Measurements from ENCODE around the gene PACC1.

Gene PACC1

DNA sequence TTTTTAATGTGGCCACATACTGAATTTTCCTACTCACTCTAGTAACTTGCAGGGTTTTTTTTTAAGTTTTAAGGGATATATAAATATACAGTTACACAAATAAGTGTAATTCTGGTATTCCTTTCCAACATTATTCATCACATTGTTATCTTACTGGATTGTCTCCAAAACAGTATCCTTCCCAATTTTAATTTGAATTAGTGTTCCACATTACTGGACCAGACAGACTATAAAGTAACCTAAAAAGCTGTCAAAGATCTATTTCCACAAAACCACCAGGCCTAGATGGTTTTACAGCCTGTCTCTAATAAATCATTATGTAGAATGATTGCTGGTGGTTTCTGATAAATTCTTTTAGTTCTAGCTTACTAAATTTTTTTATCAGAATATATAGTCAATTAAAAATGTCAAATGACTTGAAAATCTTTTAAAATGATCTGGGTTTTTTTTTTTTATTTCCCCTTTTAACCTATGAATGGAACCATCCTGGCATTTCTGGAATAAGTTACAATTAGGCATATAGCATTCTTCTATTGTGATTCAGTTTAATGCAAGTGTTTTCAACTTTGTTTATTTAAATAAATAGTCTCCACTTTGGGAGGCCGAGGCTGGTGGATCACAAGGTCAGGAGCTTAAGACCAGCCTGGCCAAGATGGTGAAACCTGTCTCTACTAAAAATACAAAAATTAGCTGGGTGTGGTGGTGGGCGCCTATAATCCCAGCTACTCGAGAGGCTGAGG lies 59.3 kb downstream of the PACC1 start:
- no peaks in the 10 kb centered on the region for H3K9me3 ChIP-seq (ENCODE audit: insufficient read depth, low read depth, low read length)
- no peaks in the 10 kb centered on the region for H3K4me1 ChIP-seq (ENCODE audit: insufficient read depth, low read length)
- no peaks in the 10 kb centered on the region for H3K27me3 ChIP-seq (ENCODE audit: insufficient read depth, low read length)
- 88% methylated on average over 3 of the region's 3 CpGs for WGBS
- H3K27ac ChIP-seq (ENCODE audit: low read depth, low read length): no peak overlapping the region
- no peak overlapping the region for H3K4me3 ChIP-seq (ENCODE audit: low read length)
- peaks cover 68% of the 10 kb centered on the region for H3K36me3 ChIP-seq (ENCODE audit: insufficient read depth, low read length)
- H3K9ac ChIP-seq (ENCODE audit: low read depth, low read length): no peak overlapping the region

DNA sequence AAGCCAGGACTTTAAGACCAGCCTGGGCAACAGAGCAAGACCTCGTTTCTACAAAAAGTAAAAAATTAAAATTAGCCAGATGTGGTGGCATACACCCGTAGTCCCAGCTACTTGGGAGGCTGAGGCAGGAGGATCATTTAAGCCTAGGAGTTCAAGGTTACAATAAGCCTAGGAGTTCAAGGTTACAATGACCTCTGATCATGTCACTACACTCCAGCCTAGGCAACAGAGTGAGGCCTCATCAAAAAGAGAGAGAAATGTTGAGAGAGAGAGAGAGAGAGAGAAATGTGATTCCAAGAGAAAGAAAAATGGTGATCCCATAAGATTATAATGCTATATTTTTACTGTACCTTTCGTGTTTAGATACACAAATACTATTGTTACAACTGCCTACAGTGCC lies 60.2 kb downstream of the PACC1 start:
- Histone ChIP-seq H3K4me3 (ENCODE audit: low read length) (no peak overlapping the region), H3K36me3 (ENCODE audit: insufficient read depth, low read length) (peaks cover 62% of the 10 kb centered on the region), H3K27ac (ENCODE audit: low read depth, low read length) (no peak overlapping the region), H3K27me3 (ENCODE audit: insufficient read depth, low read length) (no peaks in the 10 kb centered on the region), H3K4me1 (ENCODE audit: insufficient read depth, low read length) (no peaks in the 10 kb centered on the region), H3K9ac (ENCODE audit: low read depth, low read length) (no peak overlapping the region), H3K9me3 (ENCODE audit: insufficient read depth, low read depth, low read length) (no peaks in the 10 kb centered on the region)
- WGBS: 73% methylated on average over 3 of the region's 3 CpGs

GRCh38 chr1:212353181-212353580 lies 61.5 kb downstream of the PACC1 start:
- no peaks in the 10 kb centered on the region for H3K4me1 ChIP-seq (ENCODE audit: insufficient read depth, low read length)
- H3K27me3 ChIP-seq (ENCODE audit: insufficient read depth, low read length): no peaks in the 10 kb centered on the region
- peaks cover 61% of the 10 kb centered on the region for H3K36me3 ChIP-seq (ENCODE audit: insufficient read depth, low read length)
- WGBS: 90% methylated on average over 2 of the region's 2 CpGs
- H3K4me3 ChIP-seq (ENCODE audit: low read length): no peak overlapping the region
- H3K9me3 ChIP-seq (ENCODE audit: insufficient read depth, low read depth, low read length): no peaks in the 10 kb centered on the region
- no peak overlapping the region for H3K9ac ChIP-seq (ENCODE audit: low read depth, low read length)
- H3K27ac ChIP-seq (ENCODE audit: low read depth, low read length): no peak overlapping the region

DNA sequence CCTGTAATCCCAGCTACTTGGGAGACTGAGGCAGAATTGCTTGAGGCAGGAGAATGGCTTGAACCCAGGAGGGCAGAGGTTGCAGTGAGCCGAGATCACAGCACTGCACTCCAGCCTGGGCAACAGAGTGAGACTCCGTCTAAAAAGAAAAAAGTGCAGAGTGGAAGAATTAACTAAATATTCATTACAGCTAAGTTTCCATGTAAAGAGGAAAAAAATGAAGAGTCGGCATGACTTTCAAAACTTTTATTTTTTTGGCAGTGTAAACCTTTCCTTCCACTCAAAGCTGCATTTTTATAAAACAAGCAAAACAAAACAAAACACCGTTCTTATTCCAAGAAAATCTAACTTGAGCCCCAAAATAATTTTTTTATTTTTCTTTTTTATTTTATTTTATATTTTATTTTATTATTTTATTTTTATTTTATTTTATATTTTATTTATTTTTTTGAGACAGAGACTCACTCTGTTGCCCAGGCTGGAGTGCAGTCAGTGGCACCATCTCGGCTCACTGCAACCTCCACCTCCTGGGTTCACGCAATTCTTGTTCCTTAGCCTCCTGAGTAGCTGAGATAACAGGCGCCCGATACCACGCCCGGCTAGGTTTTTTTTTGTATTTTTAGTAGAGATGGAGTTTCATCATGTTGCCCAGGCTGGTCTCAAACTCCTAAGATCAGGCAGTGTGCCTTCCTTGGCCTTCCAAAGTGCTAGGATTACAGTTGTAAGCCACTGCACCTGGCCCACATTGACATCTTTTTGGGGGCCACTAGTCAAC lies 62.9 kb downstream of the PACC1 start:
- Histone ChIP-seq H3K36me3 (ENCODE audit: insufficient read depth, low read length) (peaks cover 54% of the 10 kb centered on the region), H3K4me3 (ENCODE audit: low read length) (no peak overlapping the region), H3K27ac (ENCODE audit: low read depth, low read length) (no peak overlapping the region), H3K27me3 (ENCODE audit: insufficient read depth, low read length) (no peaks in the 10 kb centered on the region), H3K9me3 (ENCODE audit: insufficient read depth, low read depth, low read length) (no peaks in the 10 kb centered on the region), H3K9ac (ENCODE audit: low read depth, low read length) (no peak overlapping the region), H3K4me1 (ENCODE audit: insufficient read depth, low read length) (no peaks in the 10 kb centered on the region)
- WGBS: 94% methylated on average over 10 of the region's 10 CpGs

DNA sequence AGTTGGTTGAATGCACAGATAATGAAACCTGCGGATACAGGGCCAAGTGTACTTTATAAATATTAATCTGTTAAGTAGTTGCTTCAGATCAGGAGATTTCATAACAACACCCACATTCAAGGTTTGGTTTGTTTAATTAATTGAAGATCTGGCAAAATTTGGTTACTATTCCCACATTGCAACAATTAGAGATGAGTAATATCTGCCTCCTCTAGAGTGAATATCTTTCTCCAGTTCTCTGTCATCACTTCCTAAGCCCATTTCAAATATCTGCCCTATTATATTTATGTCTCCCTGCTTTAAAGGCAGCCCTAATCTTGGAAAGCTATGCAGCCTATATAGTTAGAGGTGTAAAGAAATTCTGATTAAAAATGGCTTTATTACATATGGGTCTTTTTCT lies 68.1 kb downstream of the PACC1 start:
- Histone ChIP-seq H3K36me3 (ENCODE audit: insufficient read depth, low read length) (peaks cover 50% of the 10 kb centered on the region), H3K27ac (ENCODE audit: low read depth, low read length) (no peak overlapping the region), H3K9ac (ENCODE audit: low read depth, low read length) (no peak overlapping the region), H3K27me3 (ENCODE audit: insufficient read depth, low read length) (no peaks in the 10 kb centered on the region), H3K9me3 (ENCODE audit: insufficient read depth, low read depth, low read length) (no peaks in the 10 kb centered on the region), H3K4me3 (ENCODE audit: low read length) (no peak overlapping the region), H3K4me1 (ENCODE audit: insufficient read depth, low read length) (no peaks in the 10 kb centered on the region)
- WGBS: no CpG with 5 or more reads among the region's 1 CpG

DNA sequence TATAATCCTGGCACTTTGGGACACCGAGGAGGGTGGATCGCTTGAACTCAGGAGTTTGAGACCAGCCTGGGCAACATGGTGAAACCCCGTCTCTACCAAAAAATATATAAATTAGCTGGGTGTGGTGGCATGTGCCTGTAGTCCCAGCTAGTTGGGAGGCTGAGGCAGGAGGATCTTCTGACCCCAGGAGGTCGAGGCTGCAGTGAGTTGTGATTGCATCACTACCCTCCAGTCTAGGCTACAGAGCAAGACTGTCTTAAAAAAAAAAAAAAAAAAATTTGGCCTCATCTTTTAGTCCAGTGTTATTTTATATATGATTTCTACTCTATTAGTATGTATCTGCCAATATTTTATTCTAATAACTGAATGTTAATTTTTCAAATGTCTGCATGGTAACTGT lies 69.8 kb downstream of the PACC1 start:
- Histone ChIP-seq H3K9ac (ENCODE audit: low read depth, low read length) (no peak overlapping the region), H3K27ac (ENCODE audit: low read depth, low read length) (no peak overlapping the region), H3K9me3 (ENCODE audit: insufficient read depth, low read depth, low read length) (no peaks in the 10 kb centered on the region), H3K4me1 (ENCODE audit: insufficient read depth, low read length) (no peaks in the 10 kb centered on the region), H3K27me3 (ENCODE audit: insufficient read depth, low read length) (no peaks in the 10 kb centered on the region), H3K4me3 (ENCODE audit: low read length) (no peak overlapping the region), H3K36me3 (ENCODE audit: insufficient read depth, low read length) (peaks cover 51% of the 10 kb centered on the region)
- 92% methylated on average over 4 of the region's 4 CpGs for WGBS

DNA sequence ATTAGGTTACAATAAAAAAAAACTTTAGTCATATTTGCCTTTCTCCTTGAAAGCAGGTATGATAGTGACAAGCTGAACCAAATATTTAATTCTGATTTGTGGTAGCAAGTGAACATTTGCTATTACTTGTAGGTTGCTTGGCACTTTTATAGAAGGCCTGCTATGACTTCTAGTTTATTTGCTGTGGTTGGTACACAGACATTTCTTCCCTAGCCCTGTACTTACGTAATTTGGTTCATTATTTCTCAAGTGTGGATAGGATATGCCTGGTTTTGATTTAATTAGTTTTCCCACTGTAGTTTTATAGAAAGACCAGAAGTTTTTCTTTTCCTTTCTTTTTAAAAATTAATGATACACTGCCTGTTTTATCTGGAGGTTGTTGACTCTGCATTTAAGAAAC lies 73.6 kb downstream of the PACC1 start:
- H3K4me3 ChIP-seq (ENCODE audit: low read length): no peak overlapping the region
- H3K27me3 ChIP-seq (ENCODE audit: insufficient read depth, low read length): no peaks in the 10 kb centered on the region
- 100% methylated on average over 1 of the region's 1 CpG for WGBS
- no peak overlapping the region for H3K9ac ChIP-seq (ENCODE audit: low read depth, low read length)
- H3K4me1 ChIP-seq (ENCODE audit: insufficient read depth, low read length): no peaks in the 10 kb centered on the region
- H3K9me3 ChIP-seq (ENCODE audit: insufficient read depth, low read depth, low read length): no peaks in the 10 kb centered on the region
- no peak overlapping the region for H3K27ac ChIP-seq (ENCODE audit: low read depth, low read length)
- H3K36me3 ChIP-seq (ENCODE audit: insufficient read depth, low read length): peaks cover 32% of the 10 kb centered on the region

DNA sequence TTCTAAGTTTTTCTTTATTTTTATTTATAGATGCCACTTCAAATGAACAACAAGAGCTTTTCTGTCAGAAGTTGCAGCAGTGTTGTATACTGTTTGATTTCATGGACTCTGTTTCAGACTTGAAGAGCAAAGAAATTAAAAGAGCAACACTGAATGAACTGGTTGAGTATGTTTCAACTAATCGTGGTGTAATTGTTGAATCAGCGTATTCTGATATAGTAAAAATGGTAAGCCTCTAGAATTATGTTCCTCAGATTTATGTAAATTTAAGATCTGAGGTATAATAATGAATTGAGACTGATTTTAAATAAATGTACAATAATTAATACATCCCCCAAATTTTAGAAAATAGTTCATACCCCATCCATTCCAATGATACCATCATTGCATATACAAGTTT lies 85.6 kb downstream of the PACC1 start:
- no peaks in the 10 kb centered on the region for H3K4me1 ChIP-seq (ENCODE audit: insufficient read depth, low read length)
- 96% methylated on average over 2 of the region's 2 CpGs for WGBS
- no peak overlapping the region for H3K4me3 ChIP-seq (ENCODE audit: low read length)
- no peak overlapping the region for H3K9ac ChIP-seq (ENCODE audit: low read depth, low read length)
- H3K9me3 ChIP-seq (ENCODE audit: insufficient read depth, low read depth, low read length): no peaks in the 10 kb centered on the region
- H3K36me3 ChIP-seq (ENCODE audit: insufficient read depth, low read length): peaks cover 10% of the 10 kb centered on the region
- no peaks in the 10 kb centered on the region for H3K27me3 ChIP-seq (ENCODE audit: insufficient read depth, low read length)
- H3K27ac ChIP-seq (ENCODE audit: low read depth, low read length): no peak overlapping the region

DNA sequence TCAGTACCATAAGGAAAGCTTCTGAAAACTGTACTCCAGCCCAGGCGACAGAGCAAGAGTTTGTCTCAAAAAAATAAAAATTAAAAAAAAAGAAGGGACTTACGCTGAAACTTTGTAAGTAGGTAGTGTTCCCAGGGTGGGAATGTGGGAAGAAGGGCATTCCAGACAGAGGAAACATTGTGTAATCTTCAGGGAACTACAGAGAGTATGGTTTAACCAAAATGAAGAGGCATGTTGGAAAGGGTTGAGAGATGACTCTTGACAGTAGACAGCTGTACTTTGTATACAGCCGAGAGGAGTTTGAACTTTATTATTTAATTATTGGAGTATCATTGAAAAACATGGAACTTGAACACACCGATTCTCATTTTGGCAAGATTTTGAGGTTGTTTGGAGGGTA lies 86.4 kb downstream of the PACC1 start:
- no peaks in the 10 kb centered on the region for H3K27me3 ChIP-seq (ENCODE audit: insufficient read depth, low read length)
- H3K9me3 ChIP-seq (ENCODE audit: insufficient read depth, low read depth, low read length): no peaks in the 10 kb centered on the region
- no peak overlapping the region for H3K4me3 ChIP-seq (ENCODE audit: low read length)
- no peak overlapping the region for H3K9ac ChIP-seq (ENCODE audit: low read depth, low read length)
- no peak overlapping the region for H3K27ac ChIP-seq (ENCODE audit: low read depth, low read length)
- 95% methylated on average over 4 of the region's 4 CpGs for WGBS
- no peaks in the 10 kb centered on the region for H3K4me1 ChIP-seq (ENCODE audit: insufficient read depth, low read length)
- H3K36me3 ChIP-seq (ENCODE audit: insufficient read depth, low read length): peaks cover 2% of the 10 kb centered on the region

- Histone ChIP-seq H3K27ac (ENCODE audit: low read depth, low read length) (no peak overlapping the region), H3K4me1 (ENCODE audit: insufficient read depth, low read length) (no peaks in the 10 kb centered on the region), H3K4me3 (ENCODE audit: low read length) (no peak overlapping the region), H3K27me3 (ENCODE audit: insufficient read depth, low read length) (no peaks in the 10 kb centered on the region), H3K36me3 (ENCODE audit: insufficient read depth, low read length) (no peaks in the 10 kb centered on the region), H3K9ac (ENCODE audit: low read depth, low read length) (no peak overlapping the region), H3K9me3 (ENCODE audit: insufficient read depth, low read depth, low read length) (no peaks in the 10 kb centered on the region)
- 67% methylated on average over 3 of the region's 3 CpGs for WGBS
These were observed 88.1 kb downstream of the PACC1 start for GRCh38 chr1:212326541-212326940.

- H3K27me3 ChIP-seq (ENCODE audit: insufficient read depth, low read length): no peaks in the 10 kb centered on the region
- no peaks in the 10 kb centered on the region for H3K4me1 ChIP-seq (ENCODE audit: insufficient read depth, low read length)
- no peak overlapping the region for H3K9ac ChIP-seq (ENCODE audit: low read depth, low read length)
- H3K4me3 ChIP-seq (ENCODE audit: low read length): no peak overlapping the region
- H3K36me3 ChIP-seq (ENCODE audit: insufficient read depth, low read length): no peaks in the 10 kb centered on the region
- WGBS: 92% methylated on average over 2 of the region's 3 CpGs
- no peak overlapping the region for H3K27ac ChIP-seq (ENCODE audit: low read depth, low read length)
- no peaks in the 10 kb centered on the region for H3K9me3 ChIP-seq (ENCODE audit: insufficient read depth, low read depth, low read length)
These were observed 91.6 kb downstream of the PACC1 start for GRCh38 chr1:212323066-212323465.

Data from HUES64 (cell line).